ENCODE results near the gene BCAR3.

Gene BCAR3

DNA sequence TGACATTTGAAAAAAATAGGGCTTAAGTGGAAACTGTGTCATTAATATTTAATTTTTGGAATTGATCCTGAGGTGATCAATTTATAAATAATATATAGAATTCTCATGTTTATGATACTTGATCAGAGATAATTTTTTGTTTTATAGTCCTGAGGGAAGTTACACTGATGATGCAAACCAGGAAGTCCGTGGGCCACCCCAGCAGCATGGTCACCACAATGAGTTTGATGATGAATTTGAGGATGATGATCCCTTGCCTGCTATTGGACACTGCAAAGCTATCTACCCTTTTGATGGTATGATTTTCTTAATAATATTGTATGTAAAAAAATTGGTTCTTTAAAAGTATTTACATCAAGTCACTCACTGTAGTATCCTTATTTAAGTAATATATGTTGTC, 132.5 kb downstream of the BCAR3 start:
- no peak for DNase-seq (ENCODE audit: low read depth in 2 of 2)

DNA sequence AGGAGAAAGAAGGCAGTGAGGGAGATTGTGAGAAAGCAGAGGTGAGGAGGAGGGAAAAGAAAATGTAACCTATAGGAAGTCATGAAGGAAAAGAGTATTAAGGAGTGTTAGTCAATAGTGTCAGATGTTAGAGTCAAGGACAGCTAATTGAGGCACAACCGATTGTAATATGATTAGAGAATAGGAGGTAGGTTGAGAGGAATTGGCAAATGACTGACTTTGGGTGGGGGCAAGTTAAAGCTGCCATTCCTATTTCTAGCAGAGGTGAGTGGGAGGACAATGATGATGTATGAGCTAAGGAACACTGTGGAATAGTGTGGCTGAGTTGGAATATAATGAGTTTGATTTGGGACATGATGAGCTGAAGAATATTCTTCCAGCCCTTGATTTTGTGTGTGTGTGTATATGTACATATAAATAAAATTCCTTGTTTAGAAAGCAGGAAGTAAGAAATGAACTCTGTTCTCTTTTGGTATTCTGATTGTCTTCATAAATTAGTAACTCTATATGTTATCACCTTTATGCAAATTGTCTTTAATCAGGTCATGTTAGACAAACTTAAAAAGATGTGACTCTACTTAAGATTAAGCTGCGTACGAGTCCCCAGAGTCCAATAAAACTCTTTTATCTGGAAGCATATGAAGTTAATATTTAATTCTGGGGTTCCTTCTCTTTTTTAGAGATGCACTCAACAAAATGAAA, 135.3 kb downstream of the BCAR3 start:
- no peak for DNase-seq (ENCODE audit: low read depth in 2 of 2)

DNA sequence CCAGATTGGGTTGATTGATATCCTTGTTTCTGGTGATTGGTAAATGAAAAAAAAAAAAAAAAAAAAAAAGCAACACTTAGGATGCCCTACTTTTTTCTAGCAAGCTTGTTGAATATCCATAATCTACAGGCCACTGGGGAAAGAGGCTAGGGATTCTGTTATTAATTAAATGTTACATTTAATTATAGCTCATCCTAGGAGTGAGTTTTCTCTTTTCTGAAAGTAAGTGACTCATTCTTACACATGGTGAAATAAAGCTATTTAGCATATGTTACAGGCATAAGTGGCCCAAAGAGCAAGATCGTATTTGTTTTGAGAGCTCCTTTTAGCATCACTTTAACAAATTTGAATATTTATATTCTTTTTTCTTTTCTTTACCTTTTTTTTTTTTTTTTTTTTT, 139.2 kb downstream of the BCAR3 start:
- DNase-seq (ENCODE audit: low read depth in 2 of 2), result no peak

DNA sequence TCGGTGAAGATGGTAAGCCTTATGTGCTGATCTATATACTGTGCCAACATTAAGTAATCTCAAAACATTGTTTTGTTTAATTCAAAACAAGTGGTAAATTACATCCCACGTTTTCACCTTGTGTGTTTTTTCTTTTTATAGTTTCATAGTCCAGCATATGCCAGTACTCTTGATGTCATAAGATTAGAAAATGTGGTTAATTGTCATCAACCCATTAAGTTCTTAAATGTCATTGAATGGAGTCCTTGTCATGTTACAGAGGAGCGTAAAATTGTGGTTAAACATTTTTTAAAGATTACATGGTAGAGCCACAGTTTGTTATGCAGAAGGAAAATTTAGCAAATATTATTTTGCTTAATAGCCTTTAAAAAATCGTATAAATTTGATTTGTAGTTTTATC, 140.6 kb downstream of the BCAR3 start:
- DNase-seq (ENCODE audit: low read depth in 2 of 2), result no peak

DNA sequence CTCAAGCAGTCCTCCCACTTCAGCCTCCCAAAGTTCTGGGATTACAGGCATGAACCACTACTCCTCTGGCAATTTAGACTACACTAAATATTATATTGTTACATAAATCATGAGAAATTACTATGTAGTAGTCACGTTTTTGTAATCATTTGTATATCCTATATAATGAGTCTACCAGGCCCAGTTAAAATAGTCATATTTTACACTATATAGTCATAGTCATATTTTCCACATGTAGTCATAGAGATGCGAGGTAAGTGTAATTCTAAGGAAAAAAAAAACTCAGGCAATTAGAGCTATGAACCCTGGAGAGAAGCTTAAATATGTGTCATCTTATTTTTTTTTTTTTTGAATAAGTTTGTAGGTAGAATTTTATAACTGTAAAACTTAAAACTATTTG, 143.7 kb downstream of the BCAR3 start:
- DNase-seq (ENCODE audit: low read depth in 2 of 2), result no peak

DNA sequence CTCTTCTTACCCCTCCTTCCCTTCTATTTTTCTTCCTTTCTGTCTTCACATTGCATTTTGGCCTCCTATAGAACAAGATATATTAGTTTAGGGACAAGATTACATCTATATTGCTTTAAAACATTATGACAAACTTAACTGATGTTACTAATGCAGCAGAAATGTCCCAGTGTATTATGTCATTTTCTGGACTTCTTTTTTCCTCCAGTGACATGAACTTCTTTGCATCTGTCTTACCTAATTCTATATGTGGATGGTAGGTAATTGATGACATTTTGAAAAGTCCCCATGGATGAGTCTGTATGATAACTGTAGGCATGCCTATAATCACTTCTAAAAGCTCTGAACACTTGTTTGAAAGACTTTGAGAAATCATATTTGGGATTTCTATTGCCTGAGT, 144.2 kb downstream of the BCAR3 start:
- DNase-seq (ENCODE audit: low read depth in 2 of 2), result no peak

DNA sequence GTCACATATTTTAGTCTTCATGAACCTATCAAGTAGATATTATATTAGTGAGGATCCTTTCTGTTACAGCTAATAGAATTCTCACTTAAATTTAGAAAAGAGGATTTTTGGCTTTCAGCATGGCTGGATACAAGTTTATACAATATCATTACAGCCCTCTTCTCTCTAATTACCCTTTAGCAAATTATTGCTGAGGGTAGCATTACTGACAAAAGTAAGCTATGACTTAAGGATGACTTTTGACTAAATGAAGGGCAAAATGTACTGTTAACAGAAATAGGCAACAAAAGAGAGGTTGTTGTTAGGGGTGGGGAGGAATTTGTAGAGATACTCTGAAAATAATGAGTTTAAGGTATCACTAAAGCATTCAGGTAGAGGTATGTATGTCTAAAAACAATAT, 148.0 kb downstream of the BCAR3 start:
- no peak for DNase-seq (ENCODE audit: low read depth in 2 of 2)

DNA sequence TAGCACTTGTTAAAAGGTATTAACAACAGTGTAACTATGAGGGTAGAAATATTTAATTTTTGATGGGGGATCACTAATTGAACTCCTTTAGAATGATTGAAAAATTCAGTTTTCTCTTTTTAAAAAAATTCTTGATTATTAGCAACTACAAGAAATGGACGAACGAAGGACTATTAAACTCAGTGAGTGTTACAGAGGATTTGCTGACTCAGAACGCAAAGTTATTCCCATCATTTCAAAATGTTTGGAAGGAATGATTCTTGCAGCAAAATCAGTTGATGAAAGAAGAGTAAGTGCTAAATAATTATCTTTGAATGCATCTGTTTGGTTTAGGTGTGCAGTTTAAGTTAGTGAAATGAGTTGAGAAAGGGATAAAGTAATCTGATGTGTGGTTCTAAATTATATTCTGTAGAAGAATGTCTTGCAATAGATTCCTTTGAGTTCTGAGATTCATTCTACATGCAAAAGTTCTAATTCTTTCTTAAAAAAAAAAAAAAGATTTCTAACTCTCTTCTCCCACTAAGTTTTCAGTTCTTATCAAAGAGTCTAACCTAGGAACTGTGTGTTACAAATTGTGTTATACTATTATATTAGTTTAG, 148.8 kb downstream of the BCAR3 start:
- DNase-seq (ENCODE audit: low read depth in 2 of 2), result no peak

DNA sequence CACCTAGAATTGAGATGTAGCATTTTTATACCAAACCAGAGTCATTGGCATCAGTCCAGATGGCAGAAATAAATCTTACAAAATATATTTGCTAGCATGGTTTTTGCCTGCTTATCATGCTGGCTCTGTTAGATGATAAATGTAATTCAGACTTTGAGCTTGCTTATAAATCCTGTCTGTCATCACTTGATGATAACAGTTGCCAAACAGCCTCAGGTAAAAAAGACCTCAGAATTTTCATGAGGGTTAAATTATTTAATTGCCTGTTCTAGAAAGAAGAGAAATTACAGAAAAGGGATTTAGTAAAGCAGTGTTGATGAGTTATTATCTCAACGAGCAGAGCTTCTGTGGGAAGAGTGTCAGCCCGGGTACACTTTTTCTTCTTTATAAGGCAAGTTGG, 150.4 kb downstream of the BCAR3 start:
- no peak for DNase-seq (ENCODE audit: low read depth in 2 of 2)

DNA sequence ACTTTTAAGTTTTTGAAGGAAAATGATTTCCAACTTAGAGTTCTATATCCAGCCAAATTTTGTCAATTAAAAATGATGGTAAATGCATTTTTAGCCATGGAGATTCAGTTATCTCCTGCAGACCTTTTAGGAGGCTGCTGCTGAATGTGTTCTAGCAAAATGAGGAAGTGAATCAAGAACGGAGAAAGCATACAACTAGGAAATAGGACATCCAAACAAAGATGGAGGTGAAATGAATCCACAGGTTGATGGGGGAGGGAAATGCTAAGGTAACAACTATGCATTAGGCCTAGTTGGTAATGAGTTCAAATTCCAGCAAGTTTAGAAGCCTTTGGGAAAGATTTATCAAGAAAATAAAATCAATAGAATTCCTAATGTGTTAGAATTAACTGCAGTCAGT, 153.2 kb downstream of the BCAR3 start:
- DNase-seq (ENCODE audit: low read depth in 2 of 2), result no peak

DNA sequence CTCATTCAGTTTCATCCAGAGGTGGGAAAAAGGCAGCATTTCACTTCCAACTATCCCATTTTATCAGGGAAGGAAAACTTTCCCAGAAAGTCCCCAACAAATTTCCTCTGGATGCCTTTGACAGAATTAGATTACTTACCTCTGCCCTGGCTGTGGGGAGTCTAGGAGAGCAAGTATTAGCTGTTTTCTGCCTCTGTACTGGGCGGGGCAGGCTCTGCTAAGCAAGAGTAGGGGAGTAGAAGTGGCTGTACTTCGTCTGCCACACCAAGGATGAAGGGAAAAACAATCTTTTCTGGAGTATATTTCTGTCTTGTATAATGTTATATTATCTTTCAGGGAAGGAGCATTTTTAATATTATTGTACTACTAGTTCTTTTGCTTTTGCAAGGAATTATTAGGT, 155.2 kb downstream of the BCAR3 start:
- DNase-seq (ENCODE audit: low read depth in 2 of 2), result no peak

DNA sequence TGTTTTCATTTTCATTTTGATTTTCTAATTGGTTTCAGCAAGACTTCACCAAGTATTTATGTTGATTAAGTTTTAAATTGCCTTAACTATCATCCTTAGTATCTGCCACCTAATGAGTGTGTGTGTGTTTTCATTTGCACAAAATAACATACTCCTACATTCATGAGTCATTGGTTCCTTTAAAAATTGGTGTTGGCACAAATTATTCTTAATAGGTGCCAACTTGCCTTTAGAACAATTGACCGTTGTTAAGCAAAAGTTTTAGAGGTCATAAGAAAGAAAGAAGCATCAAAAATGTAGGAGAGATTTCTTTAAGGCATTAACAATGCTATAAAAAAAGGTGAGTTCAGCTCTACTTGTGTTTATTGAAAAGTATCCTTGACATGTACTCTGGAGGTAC, 156.2 kb downstream of the BCAR3 start:
- DNase-seq (ENCODE audit: low read depth in 2 of 2), result no peak

DNA sequence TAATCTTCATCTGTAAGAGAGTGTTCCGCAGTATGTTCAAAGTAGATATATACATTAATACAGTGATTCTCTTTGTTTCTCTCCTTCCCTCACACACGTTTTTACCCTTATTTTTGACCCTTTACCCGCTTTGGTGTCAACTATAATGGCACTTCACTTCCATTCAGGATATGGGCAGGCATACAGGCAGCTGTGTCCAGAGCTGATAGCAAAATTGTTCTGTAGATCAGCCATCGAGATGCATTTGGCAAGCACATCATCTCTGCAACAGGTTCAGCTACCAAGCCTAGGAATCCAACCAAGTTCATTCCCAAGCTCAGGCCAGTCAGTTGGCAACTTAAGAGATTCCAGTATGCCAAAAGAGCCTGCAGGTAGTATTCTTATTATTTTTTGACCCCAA, 158.9 kb downstream of the BCAR3 start:
- DNase-seq (ENCODE audit: low read depth in 2 of 2), result no peak

DNA sequence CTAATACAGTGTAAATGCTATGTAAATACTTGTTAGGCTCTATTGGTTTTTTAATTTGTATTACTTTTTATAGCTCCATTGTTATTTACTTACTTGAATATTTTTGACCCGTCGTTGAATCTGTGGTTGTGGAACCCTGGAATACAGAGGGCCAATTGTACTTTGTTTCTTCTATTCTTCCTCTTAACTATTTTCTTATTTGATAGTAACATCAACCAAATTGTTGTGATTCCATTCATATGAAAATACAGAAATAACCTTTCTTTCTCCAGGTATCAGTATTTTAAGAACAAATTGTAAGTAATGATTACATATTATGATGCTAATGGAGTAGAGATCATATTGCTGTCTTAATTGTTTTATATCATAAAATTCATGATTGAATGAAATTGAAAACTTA, 160.0 kb downstream of the BCAR3 start:
- DNase-seq (ENCODE audit: low read depth in 2 of 2), result no peak

DNA sequence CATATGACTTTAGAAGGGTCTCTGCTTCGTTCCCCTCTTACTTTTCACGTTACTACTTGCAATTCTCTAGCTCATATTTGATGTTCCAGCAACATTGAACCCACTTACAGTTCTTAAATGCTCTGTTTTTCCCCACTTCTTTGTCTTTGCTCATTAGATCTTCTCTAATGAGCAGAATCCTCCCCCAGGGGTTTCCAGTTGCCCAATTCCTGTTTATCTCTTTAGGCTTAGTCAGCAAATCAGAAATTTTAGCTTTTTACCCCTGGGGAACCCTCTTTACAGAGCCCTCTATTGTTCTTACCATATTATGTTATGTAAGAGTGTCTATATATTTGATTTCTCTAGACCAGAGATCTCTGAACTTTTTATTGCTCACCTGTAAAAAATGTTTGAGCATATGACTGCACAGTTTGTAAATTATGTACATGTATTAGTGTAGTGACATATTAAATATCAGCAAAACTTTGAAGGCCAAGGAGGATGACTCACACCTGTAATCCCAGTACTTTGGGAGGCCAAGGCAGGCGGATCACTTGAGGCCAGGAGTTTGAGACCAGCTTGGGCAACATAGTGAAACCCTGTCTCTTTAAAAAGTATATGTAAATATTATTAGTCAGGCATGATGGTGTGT, 162.3 kb downstream of the BCAR3 start:
- no peak for DNase-seq (ENCODE audit: low read depth in 2 of 2)

DNA sequence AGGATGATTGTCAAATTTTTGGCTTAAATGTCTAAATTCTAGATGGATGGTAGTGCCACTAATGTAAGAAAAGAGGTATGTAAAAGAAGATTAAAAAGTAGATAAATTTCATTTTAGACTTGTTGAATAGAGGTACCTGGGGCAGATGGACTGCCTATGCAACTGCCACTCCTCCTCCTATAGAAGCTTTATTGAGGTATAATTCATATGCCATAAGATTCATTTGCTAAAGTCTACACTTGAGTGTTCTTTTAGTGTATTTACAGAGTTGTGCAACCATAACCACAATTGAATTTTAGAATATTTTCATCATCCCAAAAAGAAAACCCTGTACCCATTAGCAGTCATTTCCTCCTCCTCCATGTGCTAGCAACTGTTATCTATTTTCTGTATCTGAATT, 163.1 kb downstream of the BCAR3 start:
- no peak for DNase-seq (ENCODE audit: low read depth in 2 of 2)

DNA sequence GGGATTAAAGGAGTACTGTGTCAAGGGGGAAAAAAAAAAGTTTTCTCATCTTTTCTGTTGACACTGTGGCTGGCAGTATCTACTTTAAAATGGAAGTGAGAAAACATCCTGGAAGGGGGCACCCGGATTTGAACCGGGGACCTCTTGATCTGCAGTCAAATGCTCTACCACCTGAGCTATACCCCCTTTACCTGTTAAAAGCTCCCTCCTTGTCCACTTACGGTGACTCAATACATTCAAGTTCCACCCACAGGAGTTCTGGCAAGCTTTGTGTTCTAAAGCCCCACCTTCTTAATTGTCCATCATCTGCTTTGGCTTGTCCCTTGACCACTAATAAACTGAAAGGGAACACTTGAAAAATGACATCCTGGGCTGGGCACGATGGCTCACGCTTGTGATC, 165.5 kb downstream of the BCAR3 start:
- DNase-seq (ENCODE audit: low read depth in 2 of 2), result no peak

Measured in activated CD8-positive, alpha-beta memory T cell treated with anti-CD3 and anti-CD28 coated beads for 4 hours (primary cell).